ENCODE measurements around the gene CD3G.

The CD3G gene

DNA sequence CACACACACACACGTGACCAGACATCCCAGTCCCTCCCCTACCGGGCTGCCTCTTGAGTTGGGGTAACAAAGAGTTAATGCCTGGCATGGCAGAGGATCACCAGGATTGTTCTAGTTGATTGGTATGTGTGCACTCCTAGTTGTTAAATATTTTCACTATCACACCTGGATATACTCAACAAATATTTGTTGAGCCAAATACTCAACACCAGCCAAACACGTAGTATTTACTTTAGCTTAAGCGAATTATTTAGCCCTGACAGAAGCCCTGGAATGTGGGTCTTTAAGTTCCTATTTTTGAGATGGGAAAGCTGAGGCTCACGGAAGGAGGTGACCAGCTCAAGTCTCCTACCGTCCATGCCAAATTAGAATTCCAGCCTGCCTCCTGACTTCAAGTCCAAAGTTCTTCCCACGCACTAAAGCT lies 29.1 kb upstream of the CD3G start:
- peaks cover 10% of the 10 kb centered on the region for H3K27me3 Mint-ChIP-seq
- H3K4me1 Mint-ChIP-seq (ENCODE audit: low read depth) = peaks cover 46% of the 10 kb centered on the region

GRCh38 chr11:118318124-118318523 lies 26.0 kb upstream of the CD3G start:
- Mint-ChIP-seq H3K27ac (peak overlapping the region; percentile 76), H3K4me1 (ENCODE audit: low read depth) (peaks cover 67% of the 10 kb centered on the region), H3K27me3 (peaks cover 6% of the 10 kb centered on the region), H3K36me3 (ENCODE audit: low read depth) (no peaks in the 10 kb centered on the region), H3K9me3 (no peaks in the 10 kb centered on the region), H3K4me3 (no peak overlapping the region)
- intact Hi-C loops (cut with micrococcal nuclease) = no loop called here

More for the DNA sequence above, 29.1 kb upstream of the CD3G start:
- intact Hi-C loops (cut with micrococcal nuclease) = no loop called here
- Mint-ChIP-seq H3K9me3 (no peaks in the 10 kb centered on the region), H3K4me3 (no peak overlapping the region), H3K27ac (peak overlapping the region; percentile 32), H3K36me3 (ENCODE audit: low read depth) (no peaks in the 10 kb centered on the region)

DNA sequence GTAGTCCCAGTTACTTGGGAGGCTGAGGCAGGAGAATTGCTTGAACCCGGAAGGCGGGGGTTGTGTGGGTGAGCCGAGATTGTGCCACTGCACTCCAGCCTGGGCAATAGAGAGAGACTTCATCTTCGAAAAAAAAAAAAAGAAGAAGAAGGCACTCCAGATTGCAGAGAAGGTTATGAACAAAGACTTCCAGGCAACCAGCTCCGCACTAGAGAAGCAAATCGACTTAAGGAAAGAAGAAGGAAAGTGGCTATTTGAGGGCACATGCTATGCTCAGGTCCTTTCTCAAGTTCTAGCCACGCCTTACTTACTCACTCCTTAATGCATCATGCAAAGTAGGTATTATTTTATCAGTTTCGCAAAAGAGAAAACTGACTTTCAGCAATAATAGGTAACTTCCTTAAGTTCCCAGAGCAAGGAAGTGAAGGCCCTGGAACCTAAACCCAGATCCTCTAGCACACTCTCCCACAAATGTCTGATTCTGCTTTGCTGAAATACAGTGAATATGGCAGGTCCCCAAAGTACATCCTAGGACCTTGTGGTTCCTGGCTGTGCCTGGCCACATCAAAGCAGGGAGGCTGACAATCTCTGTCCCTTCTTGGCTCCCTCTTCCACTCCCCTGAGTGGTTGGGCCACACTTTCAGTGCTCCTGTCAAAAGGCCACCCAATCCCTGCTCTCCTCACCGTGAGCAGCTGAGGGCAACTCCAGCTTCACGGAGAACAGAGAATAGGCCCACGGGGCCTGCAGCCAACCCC lies 25.4 kb upstream of the CD3G start:
- H3K36me3 Mint-ChIP-seq (ENCODE audit: low read depth) = no peaks in the 10 kb centered on the region
- intact Hi-C loops (cut with micrococcal nuclease) = no loop called here
- peak overlapping the region; percentile 76 for H3K27ac Mint-ChIP-seq
- H3K4me3 Mint-ChIP-seq = peak overlapping the region; percentile 1
- no peaks in the 10 kb centered on the region for H3K9me3 Mint-ChIP-seq
- peaks cover 67% of the 10 kb centered on the region for H3K4me1 Mint-ChIP-seq (ENCODE audit: low read depth)
- H3K27me3 Mint-ChIP-seq = peaks cover 4% of the 10 kb centered on the region

DNA sequence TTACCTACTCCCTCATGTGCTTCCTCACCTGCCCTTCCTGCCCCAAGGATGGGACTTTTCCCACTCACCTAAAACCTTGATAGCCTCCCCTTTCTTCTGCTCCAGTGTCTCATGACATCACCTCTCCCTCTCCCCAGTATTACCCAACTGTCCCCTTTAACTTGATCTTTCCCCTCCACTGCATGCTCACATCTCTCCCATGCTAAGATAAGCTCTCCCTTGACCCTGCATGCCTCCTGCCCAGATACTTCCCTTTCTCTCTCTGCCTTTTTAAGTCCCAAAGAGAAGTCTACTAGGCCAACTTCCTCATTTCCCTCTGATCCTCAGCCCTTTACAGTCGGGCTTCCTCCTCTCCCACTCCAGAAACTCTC lies 24.8 kb upstream of the CD3G start:
- Mint-ChIP-seq H3K36me3 (ENCODE audit: low read depth) (no peaks in the 10 kb centered on the region), H3K9me3 (no peaks in the 10 kb centered on the region), H3K27ac (peak overlapping the region; percentile 76), H3K4me1 (ENCODE audit: low read depth) (peaks cover 67% of the 10 kb centered on the region), H3K4me3 (peak overlapping the region; percentile 10), H3K27me3 (no peaks in the 10 kb centered on the region)
- intact Hi-C loops (cut with micrococcal nuclease) = no loop called here

GRCh38 chr11:118320515-118320914 lies 23.6 kb upstream of the CD3G start:
- peak overlapping the region; percentile 76 for H3K27ac Mint-ChIP-seq
- H3K36me3 Mint-ChIP-seq (ENCODE audit: low read depth) = no peaks in the 10 kb centered on the region
- no peaks in the 10 kb centered on the region for H3K9me3 Mint-ChIP-seq
- intact Hi-C loops (cut with micrococcal nuclease) = no loop called here
- H3K4me1 Mint-ChIP-seq (ENCODE audit: low read depth) = peaks cover 62% of the 10 kb centered on the region
- H3K27me3 Mint-ChIP-seq = no peaks in the 10 kb centered on the region
- H3K4me3 Mint-ChIP-seq = no peak overlapping the region

GRCh38 chr11:118321386-118322082 lies 22.6 kb upstream of the CD3G start:
- Mint-ChIP-seq H3K9me3 (no peaks in the 10 kb centered on the region), H3K4me1 (ENCODE audit: low read depth) (peaks cover 52% of the 10 kb centered on the region), H3K36me3 (ENCODE audit: low read depth) (no peaks in the 10 kb centered on the region), H3K4me3 (no peak overlapping the region), H3K27ac (peak overlapping the region; percentile 21), H3K27me3 (no peaks in the 10 kb centered on the region)
- intact Hi-C loops (cut with micrococcal nuclease) = no loop called here

- intact Hi-C loops (cut with micrococcal nuclease) = no loop called here
Observed at GRCh38 chr11:118322721-118323120, 21.4 kb upstream of the CD3G start.

DNA sequence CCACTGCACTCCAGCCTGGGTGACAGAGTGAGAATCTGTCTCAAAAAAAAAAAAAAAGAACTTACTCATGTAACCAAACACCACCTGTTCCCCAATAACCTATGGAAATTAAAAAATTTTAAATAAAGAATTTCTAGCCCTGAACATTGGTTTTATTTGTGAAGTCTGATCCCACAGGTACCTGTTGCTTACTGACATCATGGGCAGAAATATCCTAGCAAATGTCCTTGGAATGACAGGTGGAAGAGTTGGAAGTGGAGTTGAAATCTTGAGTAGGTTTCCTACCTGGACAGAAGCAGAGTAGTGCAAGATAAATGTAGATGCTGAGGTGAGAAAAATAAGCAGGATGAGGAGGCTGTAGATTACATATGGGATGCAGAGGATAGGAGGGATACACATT lies 18.9 kb upstream of the CD3G start:
- Mint-ChIP-seq H3K27ac (no peak overlapping the region), H3K4me1 (ENCODE audit: low read depth) (peaks cover 25% of the 10 kb centered on the region), H3K9me3 (no peaks in the 10 kb centered on the region), H3K4me3 (no peak overlapping the region), H3K27me3 (no peaks in the 10 kb centered on the region), H3K36me3 (ENCODE audit: low read depth) (no peaks in the 10 kb centered on the region)
- intact Hi-C loops (cut with micrococcal nuclease) = no loop called here

More at GRCh38 chr11:118322721-118323120, 21.4 kb upstream of the CD3G start:
- Mint-ChIP-seq H3K4me1 (ENCODE audit: low read depth) (peaks cover 44% of the 10 kb centered on the region), H3K36me3 (ENCODE audit: low read depth) (no peaks in the 10 kb centered on the region), H3K27ac (no peak overlapping the region), H3K9me3 (no peaks in the 10 kb centered on the region), H3K4me3 (no peak overlapping the region), H3K27me3 (no peaks in the 10 kb centered on the region)

DNA sequence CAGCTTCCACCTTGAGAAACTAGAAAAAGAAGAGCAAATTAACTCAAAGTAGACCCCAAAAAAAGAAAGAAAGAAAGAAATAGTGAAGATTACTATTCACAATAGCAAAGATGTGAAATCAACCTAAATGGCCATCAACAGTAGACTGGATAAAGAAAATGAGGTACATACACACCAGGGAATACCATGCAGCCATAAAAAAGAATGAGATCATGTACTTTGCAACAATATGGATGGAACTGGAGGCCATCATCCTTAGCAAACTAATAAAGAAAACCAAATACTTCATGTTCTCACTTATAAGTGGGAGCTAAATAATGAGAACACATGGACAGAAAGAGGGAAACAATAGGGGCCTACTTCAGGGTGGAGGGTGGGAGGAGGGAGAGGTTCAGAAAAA lies 15.4 kb upstream of the CD3G start:
- H3K4me3 Mint-ChIP-seq = no peak overlapping the region
- no peaks in the 10 kb centered on the region for H3K36me3 Mint-ChIP-seq (ENCODE audit: low read depth)
- H3K4me1 Mint-ChIP-seq (ENCODE audit: low read depth) = peaks cover 7% of the 10 kb centered on the region
- peaks cover 2% of the 10 kb centered on the region for H3K27me3 Mint-ChIP-seq
- no peak overlapping the region for H3K27ac Mint-ChIP-seq
- intact Hi-C loops (cut with micrococcal nuclease) = no loop called here
- H3K9me3 Mint-ChIP-seq = no peaks in the 10 kb centered on the region

DNA sequence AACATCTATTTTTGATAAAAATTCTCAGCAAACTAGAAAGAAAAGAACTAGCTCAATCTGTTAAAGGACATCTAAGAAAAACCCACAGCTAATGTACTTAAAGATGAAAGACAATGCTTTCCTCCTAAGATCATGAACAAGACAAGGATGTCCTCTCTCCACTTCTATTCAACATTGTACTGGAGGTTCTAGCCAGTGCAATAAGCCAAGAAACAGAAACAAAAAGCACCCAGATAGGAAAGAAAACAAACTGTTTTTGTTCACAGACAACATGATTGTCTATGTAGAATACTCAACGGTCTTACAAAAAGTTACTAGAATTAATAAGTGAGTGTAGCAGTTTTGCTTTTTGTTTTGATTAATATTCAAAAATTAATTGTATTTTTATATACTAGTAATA lies 9.4 kb upstream of the CD3G start:
- intact Hi-C loops (cut with micrococcal nuclease) = no loop called here
- peaks cover 6% of the 10 kb centered on the region for H3K4me1 Mint-ChIP-seq (ENCODE audit: low read depth)
- H3K4me3 Mint-ChIP-seq = no peak overlapping the region

GRCh38 chr11:118338637-118339061 lies 5.5 kb upstream of the CD3G start:
- Mint-ChIP-seq H3K4me1 (ENCODE audit: low read depth) (peaks cover 6% of the 10 kb centered on the region), H3K4me3 (no peak overlapping the region), H3K36me3 (ENCODE audit: low read depth) (no peaks in the 10 kb centered on the region), H3K9me3 (no peaks in the 10 kb centered on the region), H3K27me3 (peaks cover 4% of the 10 kb centered on the region), H3K27ac (peak overlapping the region; percentile 28)
- intact Hi-C loops (cut with micrococcal nuclease) = no loop called here

More for the DNA sequence above, 9.4 kb upstream of the CD3G start:
- Mint-ChIP-seq H3K27me3 (peaks cover 6% of the 10 kb centered on the region), H3K36me3 (ENCODE audit: low read depth) (no peaks in the 10 kb centered on the region), H3K27ac (no peak overlapping the region), H3K9me3 (no peaks in the 10 kb centered on the region)

GRCh38 chr11:118339281-118339961 lies 4.7 kb upstream of the CD3G start:
- peaks cover 6% of the 10 kb centered on the region for H3K4me1 Mint-ChIP-seq (ENCODE audit: low read depth)
- no peak overlapping the region for H3K27ac Mint-ChIP-seq
- intact Hi-C loops (cut with micrococcal nuclease) = no loop called here
- H3K36me3 Mint-ChIP-seq (ENCODE audit: low read depth) = no peaks in the 10 kb centered on the region
- H3K4me3 Mint-ChIP-seq = no peak overlapping the region
- peaks cover 4% of the 10 kb centered on the region for H3K27me3 Mint-ChIP-seq
- no peaks in the 10 kb centered on the region for H3K9me3 Mint-ChIP-seq

DNA sequence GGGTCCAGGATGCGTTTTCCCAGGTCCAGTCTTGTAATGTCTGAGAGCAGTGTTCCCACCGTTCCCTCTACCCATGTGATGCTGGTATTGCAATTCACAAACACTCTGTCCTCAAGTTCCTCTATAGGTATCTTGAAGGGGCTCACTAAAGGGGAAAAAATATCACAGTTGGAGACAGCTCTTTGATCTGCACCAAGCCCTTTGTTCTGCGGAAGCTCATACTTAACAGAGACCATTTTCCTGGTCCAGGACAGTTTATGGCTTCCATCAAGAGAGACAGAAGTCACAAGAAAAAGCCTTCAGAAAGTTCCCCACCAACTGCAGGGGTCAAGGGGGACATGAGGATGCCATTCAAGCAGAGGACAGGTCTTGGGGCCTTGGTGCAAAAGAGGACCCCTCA lies 3.7 kb upstream of the CD3G start:
- intact Hi-C loops (cut with micrococcal nuclease) = no loop called here
- Mint-ChIP-seq H3K4me1 (ENCODE audit: low read depth) (peaks cover 10% of the 10 kb centered on the region), H3K36me3 (ENCODE audit: low read depth) (no peaks in the 10 kb centered on the region), H3K9me3 (no peaks in the 10 kb centered on the region), H3K4me3 (no peak overlapping the region), H3K27me3 (peaks cover 6% of the 10 kb centered on the region), H3K27ac (no peak overlapping the region)

GRCh38 chr11:118341261-118341660 lies 2.9 kb upstream of the CD3G start:
- H3K36me3 Mint-ChIP-seq (ENCODE audit: low read depth) = no peaks in the 10 kb centered on the region
- H3K4me3 Mint-ChIP-seq = no peak overlapping the region
- H3K4me1 Mint-ChIP-seq (ENCODE audit: low read depth) = peaks cover 13% of the 10 kb centered on the region
- H3K27me3 Mint-ChIP-seq = peaks cover 9% of the 10 kb centered on the region
- no peaks in the 10 kb centered on the region for H3K9me3 Mint-ChIP-seq
- intact Hi-C loops (cut with micrococcal nuclease) = no loop called here
- no peak overlapping the region for H3K27ac Mint-ChIP-seq

Measured in dendritic cell treated with granulocyte-macrophage colony-stimulating factor and Interleukin-4, amounts not matched to agents 40 ng/mL and 50 ng/mL, for 4 days (primary cell).